IMR-90 (cell line): Measurements from ENCODE around the gene TOMM34. TPM values are rescaled to one million over a fixed set of nuclear protein-coding genes. Genes with fewer than 3 reads are reported as not detected.

ENCODE experiments used
- ATAC-seq: fragments of 200-7000 bp; cut with Tn5 transposase; 2 replicates; pipeline ENCODE4 v1.9.1; 2020; ENCODE audit warnings: low read depth, mild to moderate bottlenecking, moderate library complexity
- BruUV-seq: library from RNA; stranded (reverse); fragments of 400-500 nt; replicated peaks from 2 replicates; lab custom pipeline; 2021; lab: Mats Ljungman, UMichigan
- CTCF ChIA-PET: fragments of 300-600 bp; formaldehyde crosslinking; extraction: SDS; loops from one replicate; lab custom pipeline; 2021; ENCODE audit warnings: antibody characterized with exemption; lab: Yijun Ruan, JAX
- POLR2A ChIA-PET: fragments of 300-600 bp; sonication (Branson Sonifier 250); formaldehyde crosslinking; loops from one replicate; lab custom pipeline; 2022; ENCODE audit warnings: antibody characterized with exemption; ENCODE audit not compliant: unreplicated experiment; lab: Charles Lee
- DNase-seq: peaks from one replicate; pipeline ENCODE4 v3.0.0; 2013
- H2AFZ ChIP-seq: replicated peaks from 2 replicates; pipeline ENCODE3; 2013; ENCODE audit warnings: low read length, mild to moderate bottlenecking; ENCODE audit not compliant: poor library complexity
- H2AK5ac ChIP-seq: 2 replicates; pipeline ENCODE4 v1.6.1; 2013; ENCODE audit warnings: low read depth, low read length, inconsistent platforms
- H2AK9ac ChIP-seq: replicated peaks from 2 replicates; pipeline ENCODE3; 2013; ENCODE audit warnings: mild to moderate bottlenecking, low read depth, low read length, moderate library complexity; ENCODE audit not compliant: poor library complexity
- H2BK120ac ChIP-seq: 2 replicates; pipeline ENCODE4 v1.6.1; 2013; ENCODE audit warnings: low read depth, low read length, inconsistent platforms
- H2BK15ac ChIP-seq: 3 replicates; pipeline ENCODE4 v1.6.1; 2013; ENCODE audit warnings: low read depth, low read length, inconsistent platforms
- H2BK20ac ChIP-seq: 2 replicates; pipeline ENCODE4 v1.6.1; 2013; ENCODE audit warnings: low read depth, mild to moderate bottlenecking, inconsistent platforms, low read length, moderate library complexity
- H2BK5ac ChIP-seq: 2 replicates; pipeline ENCODE4 v1.6.1; 2013; ENCODE audit warnings: mild to moderate bottlenecking, low read depth, low read length, inconsistent platforms; ENCODE audit not compliant: poor library complexity, severe bottlenecking
- H3K14ac ChIP-seq: replicated peaks from 2 replicates; pipeline ENCODE4 v1.6.1; 2013; ENCODE audit warnings: low read depth, low read length, inconsistent platforms
- H3K18ac ChIP-seq: 2 replicates; pipeline ENCODE4 v1.6.1; 2013; ENCODE audit warnings: low read depth, low read length, control low read depth
- H3K23ac ChIP-seq: 2 replicates; pipeline ENCODE4 v1.6.1; 2013; ENCODE audit warnings: low read depth, low read length, inconsistent platforms
- H3K27ac ChIP-seq: 2 replicates; pipeline ENCODE4 v1.5.1; 2013; ENCODE audit warnings: mild to moderate bottlenecking, control low read depth, low read length; ENCODE audit not compliant: insufficient read depth
- H3K27me3 ChIP-seq: 2 replicates; pipeline ENCODE4 v1.6.1; 2013; ENCODE audit warnings: low read length; ENCODE audit not compliant: control insufficient read depth, insufficient read depth
- H3K36me3 ChIP-seq: 2 replicates; pipeline ENCODE4 v1.6.1; 2013; ENCODE audit warnings: low read length, mixed read lengths; ENCODE audit not compliant: control insufficient read depth, insufficient read depth
- H3K4ac ChIP-seq: 2 replicates; pipeline ENCODE4 v1.6.1; 2013; ENCODE audit warnings: low read depth, low read length, inconsistent platforms
- H3K4me1 ChIP-seq: 2 replicates; pipeline ENCODE4 v1.6.1; 2013; ENCODE audit warnings: low read length, mixed read lengths; ENCODE audit not compliant: control insufficient read depth, insufficient read depth
- H3K4me2 ChIP-seq: 2 replicates; pipeline ENCODE4 v1.6.1; 2013; ENCODE audit warnings: low read depth, mild to moderate bottlenecking, control low read depth, low read length, moderate library complexity
- H3K4me3 ChIP-seq: 2 replicates; pipeline ENCODE4 v1.5.1; 2013; ENCODE audit warnings: low read depth, mild to moderate bottlenecking, control low read depth, low read length, moderate library complexity; ENCODE audit not compliant: insufficient read depth
- H3K56ac ChIP-seq: 2 replicates; pipeline ENCODE4 v1.6.1; 2013; ENCODE audit warnings: low read length, inconsistent platforms; ENCODE audit not compliant: insufficient read depth; ENCODE audit errors: extremely low read depth
- H3K79me1 ChIP-seq, 2 experiments: 2 replicates each; pipeline ENCODE4 v1.6.1; 2013; ENCODE audit warnings: low read length in 2 of 2, inconsistent platforms in 1 of 2, low read depth in 1 of 2
- H3K9ac ChIP-seq: 2 replicates; pipeline ENCODE4 v1.6.1; 2013; ENCODE audit warnings: low read depth, low read length, control low read depth
- H3K9me1 ChIP-seq: 2 replicates; pipeline ENCODE4 v1.6.1; 2013; ENCODE audit warnings: low read length, inconsistent platforms; ENCODE audit not compliant: insufficient read depth
- H3K9me3 ChIP-seq: 2 replicates; pipeline ENCODE4 v1.6.1; 2013; ENCODE audit warnings: low read length; ENCODE audit not compliant: control insufficient read depth, insufficient read depth
- H4K20me1 ChIP-seq: 2 replicates; pipeline ENCODE4 v1.6.1; 2013; ENCODE audit warnings: low read length, inconsistent platforms; ENCODE audit not compliant: insufficient read depth
- H4K5ac ChIP-seq: 2 replicates; pipeline ENCODE4 v1.6.1; 2013; ENCODE audit warnings: mild to moderate bottlenecking, low read depth, low read length, control low read depth
- H4K8ac ChIP-seq, 2 experiments: 2 replicates each; pipeline ENCODE4 v1.6.1; 2013; ENCODE audit warnings: low read depth in 2 of 2, low read length in 2 of 2, control low read depth in 1 of 2, inconsistent platforms in 1 of 2
- H4K91ac ChIP-seq: 2 replicates; pipeline ENCODE4 v1.6.1; 2013; ENCODE audit warnings: low read depth, low read length, inconsistent platforms; ENCODE audit not compliant: insufficient read depth
- CEBPB ChIP-seq: IDR thresholded peaks from 2 replicates; pipeline ENCODE4 v1.6.1; 2012; ENCODE audit warnings: low read depth, low read length, improper control_type of control experiment
- MXI1 ChIP-seq: IDR thresholded peaks from 2 replicates; pipeline ENCODE4 v1.6.1; 2012; ENCODE audit warnings: low read depth, mild to moderate bottlenecking, low read length, moderate library complexity, borderline replicate concordance
- RFX5 ChIP-seq: IDR thresholded peaks from 2 replicates; pipeline ENCODE4 v1.8.0; 2012; ENCODE audit warnings: low read depth, mild to moderate bottlenecking, low read length, moderate library complexity
- WGBS, 2 experiments: methylation state at CpG; one replicate each; pipeline versions ENCODE4 v1.1.5 to v1.1.7; 2013; ENCODE audit warnings: missing lambda C conversion rate in 2 of 2; ENCODE audit not compliant: insufficient read length in 1 of 2; ENCODE audit errors: extremely low coverage in 2 of 2; 5-methylcytosine and 5-hydroxymethylcytosine counted together
- dilution Hi-C: fragments of 300-500 bp; cut with HindIII; formaldehyde crosslinking; loops from one replicate; pipeline ENCODE4 v1.14.3; 2018; ENCODE audit warnings: low sequenced_read_pairs; ENCODE audit not compliant: unreplicated experiment
- in situ Hi-C: fragments of 300-500 bp; cut with MboI; formaldehyde crosslinking; loops from 3 replicates; pipeline ENCODE4 v1.14.3; 2019; ENCODE audit warnings: low sequenced_read_pairs, inconsistent platforms, mixed read lengths
- intact Hi-C: fragments of 100-400 bp; cut with micrococcal nuclease; formaldehyde crosslinking; loops from 2 replicates; pipeline ENCODE4 v1.10.0; 2022
- polyA plus RNA-seq, 3 experiments: library from polyadenylated mRNA; depleted of rRNA; stranded (reverse); fragments of >200 nt; gene quantifications; 2 replicates each; pipeline ENCODE4 v1.2.3, GENCODE V29; 2012; ENCODE audit warnings: low replicate concordance in 1 of 3
- total RNA-seq: library from RNA; depleted of rRNA; stranded (reverse); fragments of >200 nt; gene quantifications from 2 replicates; pipeline ENCODE4 v1.2.3, GENCODE V29; 2012
- TF ChIP-seq, protein P1 (sequence below): conservative IDR thresholded peaks from 2 replicates; pipeline ENCODE4 v1.5.1; 2012; ENCODE audit warnings: mild to moderate bottlenecking, low read depth, low read length, improper control_type of control experiment

Gene TOMM34
- total and polyA plus RNA-seq, 2 of the 4 experiments (the other 2 are of a cell fraction) = 97.5 to 101 TPM

- Histone ChIP-seq H3K56ac (no peak overlapping the region), H2BK120ac (no peak overlapping the region), H3K9me1 (peaks cover 28% of the 10 kb centered on the region), H3K4me2 (peak overlapping the region; percentile 18; the same call in 1 of the 2 replicates), H2AK9ac (no peak overlapping the region), H4K20me1 (peaks cover 95% of the 10 kb centered on the region), H2BK20ac (no peak overlapping the region), H3K79me1 (peaks cover 21 to 63% of the 10 kb centered on the region in 2 experiments; a peak in 3 of 4 replicates), H3K23ac (0 out of 2 replicates have a peak overlapping the region, but pooled peaks have one; percentile 12), H3K27me3 (no peaks in the 10 kb centered on the region), H2AFZ (no peak overlapping the region), H2AK5ac (no peak overlapping the region), H3K27ac (peak overlapping the region; percentile 51; the same call in 1 of the 2 replicates), H3K18ac (no peak overlapping the region), H3K14ac (no peak overlapping the region), H4K5ac (no peak overlapping the region), H3K9me3 (no peaks in the 10 kb centered on the region), H4K8ac (no peak overlapping the region), H3K4ac (no peak overlapping the region), H2BK5ac (no peak overlapping the region), H4K91ac (no peak overlapping the region), H3K4me1 (peaks cover 11% of the 10 kb centered on the region), H3K4me3 (no peak overlapping the region), H3K36me3 (peaks cover 10% of the 10 kb centered on the region), H3K9ac (no peak overlapping the region), H2BK15ac (no peak overlapping the region)
- TF ChIP-seq CEBPB = peak; percentile 81
- TF ChIP-seq, protein P1, sequence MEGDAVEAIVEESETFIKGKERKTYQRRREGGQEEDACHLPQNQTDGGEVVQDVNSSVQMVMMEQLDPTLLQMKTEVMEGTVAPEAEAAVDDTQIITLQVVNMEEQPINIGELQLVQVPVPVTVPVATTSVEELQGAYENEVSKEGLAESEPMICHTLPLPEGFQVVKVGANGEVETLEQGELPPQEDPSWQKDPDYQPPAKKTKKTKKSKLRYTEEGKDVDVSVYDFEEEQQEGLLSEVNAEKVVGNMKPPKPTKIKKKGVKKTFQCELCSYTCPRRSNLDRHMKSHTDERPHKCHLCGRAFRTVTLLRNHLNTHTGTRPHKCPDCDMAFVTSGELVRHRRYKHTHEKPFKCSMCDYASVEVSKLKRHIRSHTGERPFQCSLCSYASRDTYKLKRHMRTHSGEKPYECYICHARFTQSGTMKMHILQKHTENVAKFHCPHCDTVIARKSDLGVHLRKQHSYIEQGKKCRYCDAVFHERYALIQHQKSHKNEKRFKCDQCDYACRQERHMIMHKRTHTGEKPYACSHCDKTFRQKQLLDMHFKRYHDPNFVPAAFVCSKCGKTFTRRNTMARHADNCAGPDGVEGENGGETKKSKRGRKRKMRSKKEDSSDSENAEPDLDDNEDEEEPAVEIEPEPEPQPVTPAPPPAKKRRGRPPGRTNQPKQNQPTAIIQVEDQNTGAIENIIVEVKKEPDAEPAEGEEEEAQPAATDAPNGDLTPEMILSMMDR = no peak
- TF ChIP-seq RFX5 = peak; percentile 60; the same call in 1 of the 2 replicates
- no peak for TF ChIP-seq MXI1
- ChIA-PET CTCF (interaction anchor here (0.6 kb wide), 1 partner anchor 110 kb away, joined by 3 read pairs; no protein-coding TSS in a partner anchor), POLR2A (no interaction called here)
- WGBS, 2 experiments = 75% methylated on average over 1 of the region's 1 CpG; no CpG with 5 or more reads in 1 of the 2 experiments
- in situ Hi-C loops = no loop called here
- DNase-seq (peak; percentile 29), ATAC-seq (no peak; the same call in 1 of the 2 replicates)
- dilution Hi-C loops = no loop called here
- no TSS peak for BruUV-seq
- intact Hi-C loops = no loop called here
Observed at GRCh38 chr20:44896583-44896982, 63.6 kb downstream of the TOMM34 start.
